Measurements from ENCODE around the gene CCNB2.
"Not testable (repeated sequence)": the region's sequence is repeated elsewhere in the genome, so short reads cannot be mapped to it uniquely, and the experiment has no call there.

Gene CCNB2

GRCh38 chr15:59127255-59127654 is 22.3 kb downstream of the CCNB2 start:
- TF ChIP-seq SPI1 (IDR thresholded peaks at IDR 0.05; ENCODE audit: low read depth, low read length), result peak; percentile 62
- not testable (repeated sequence) for FAIRE-seq; DNase-seq (ENCODE audit: insufficient read length, low spot score)

- no peak for TF ChIP-seq POU2F2 (IDR thresholded peaks at IDR 0.05; ENCODE audit: low read depth, low read length)
- no peak for TF ChIP-seq PAX5 (IDR thresholded peaks at IDR 0.05; ENCODE audit: insufficient read depth, low read length, severe bottlenecking)
- TF ChIP-seq SPI1 (IDR thresholded peaks at IDR 0.05; ENCODE audit: low read depth, low read length), result no peak
- TF ChIP-seq POLR2A (IDR thresholded peaks at IDR 0.05; ENCODE audit: low read depth, low read length), result no peak
- peak; percentile 3; the same call in 1 of the 2 replicates for TF ChIP-seq POLR2AphosphoS5 (IDR thresholded peaks at IDR 0.05; ENCODE audit: low read depth, low read length)
- TF ChIP-seq TAF1 (IDR thresholded peaks at IDR 0.05; ENCODE audit: low read depth, low read length), result no peak
- FAIRE-seq (no peak), DNase-seq (ENCODE audit: insufficient read length, low spot score) (no peak)
Observed at GRCh38 chr15:59131456-59131855, 26.5 kb downstream of the CCNB2 start.

GRCh38 chr15:59131969-59132562 is 27.1 kb downstream of the CCNB2 start:
- DNase-seq (ENCODE audit: insufficient read length, low spot score) (no peak), FAIRE-seq (no peak)
- no peak; the same call in none of the 2 replicates for TF ChIP-seq POLR2A (IDR thresholded peaks at IDR 0.05; ENCODE audit: low read depth, low read length)
- no peak for TF ChIP-seq TAF1 (IDR thresholded peaks at IDR 0.05; ENCODE audit: low read depth, low read length)
- no peak for TF ChIP-seq POU2F2 (IDR thresholded peaks at IDR 0.05; ENCODE audit: low read depth, low read length)
- no peak for TF ChIP-seq SPI1 (IDR thresholded peaks at IDR 0.05; ENCODE audit: low read depth, low read length)
- peak; percentile 35; the same call in 1 of the 2 replicates for TF ChIP-seq POLR2AphosphoS5 (IDR thresholded peaks at IDR 0.05; ENCODE audit: low read depth, low read length)
- no peak for TF ChIP-seq PAX5 (IDR thresholded peaks at IDR 0.05; ENCODE audit: insufficient read depth, low read length, severe bottlenecking)

- no peak for DNase-seq (ENCODE audit: insufficient read length, low spot score)
- TF ChIP-seq TAF1 (IDR thresholded peaks at IDR 0.05; ENCODE audit: low read depth, low read length), result no peak
- TF ChIP-seq SPI1 (IDR thresholded peaks at IDR 0.05; ENCODE audit: low read depth, low read length), result no peak
- TF ChIP-seq PAX5 (IDR thresholded peaks at IDR 0.05; ENCODE audit: insufficient read depth, low read length, severe bottlenecking), result no peak
- TF ChIP-seq POLR2A (IDR thresholded peaks at IDR 0.05; ENCODE audit: low read depth, low read length), result peak; percentile 64
- peak; percentile 27; the same call in 1 of the 2 replicates for TF ChIP-seq POU2F2 (IDR thresholded peaks at IDR 0.05; ENCODE audit: low read depth, low read length)
- peak; percentile 29; the same call in 1 of the 2 replicates for TF ChIP-seq POLR2AphosphoS5 (IDR thresholded peaks at IDR 0.05; ENCODE audit: low read depth, low read length)
- FAIRE-seq, result no peak
Observed at GRCh38 chr15:59133929-59134427, 29.0 kb downstream of the CCNB2 start.

- TF ChIP-seq SPI1 (IDR thresholded peaks at IDR 0.05; ENCODE audit: low read depth, low read length) (no peak), POLR2AphosphoS5 (IDR thresholded peaks at IDR 0.05; ENCODE audit: low read depth, low read length) (no peak), POLR2A (IDR thresholded peaks at IDR 0.05; ENCODE audit: low read depth, low read length) (no peak), TAF1 (IDR thresholded peaks at IDR 0.05; ENCODE audit: low read depth, low read length) (no peak), PAX5 (IDR thresholded peaks at IDR 0.05; ENCODE audit: insufficient read depth, low read length, severe bottlenecking) (no peak), POU2F2 (IDR thresholded peaks at IDR 0.05; ENCODE audit: low read depth, low read length) (no peak)
- FAIRE-seq (peak; percentile 13), DNase-seq (ENCODE audit: insufficient read length, low spot score) (no peak)
Observed at GRCh38 chr15:59137566-59137965, 32.6 kb downstream of the CCNB2 start.

GRCh38 chr15:59138243-59138642 is 33.3 kb downstream of the CCNB2 start:
- no peak for TF ChIP-seq POLR2A (IDR thresholded peaks at IDR 0.05; ENCODE audit: low read depth, low read length)
- TF ChIP-seq TAF1 (IDR thresholded peaks at IDR 0.05; ENCODE audit: low read depth, low read length), result no peak
- TF ChIP-seq POU2F2 (IDR thresholded peaks at IDR 0.05; ENCODE audit: low read depth, low read length), result no peak
- no peak for TF ChIP-seq SPI1 (IDR thresholded peaks at IDR 0.05; ENCODE audit: low read depth, low read length)
- TF ChIP-seq PAX5 (IDR thresholded peaks at IDR 0.05; ENCODE audit: insufficient read depth, low read length, severe bottlenecking), result no peak
- no peak for TF ChIP-seq POLR2AphosphoS5 (IDR thresholded peaks at IDR 0.05; ENCODE audit: low read depth, low read length)
- DNase-seq (ENCODE audit: insufficient read length, low spot score) (peak; percentile 70), FAIRE-seq (peak; percentile 91)

- FAIRE-seq, result no peak
- DNase-seq (ENCODE audit: insufficient read length, low spot score), result no peak
- TF ChIP-seq POLR2A (IDR thresholded peaks at IDR 0.05; ENCODE audit: low read depth, low read length), result no peak
- no peak for TF ChIP-seq POLR2AphosphoS5 (IDR thresholded peaks at IDR 0.05; ENCODE audit: low read depth, low read length)
- TF ChIP-seq PAX5 (IDR thresholded peaks at IDR 0.05; ENCODE audit: insufficient read depth, low read length, severe bottlenecking), result no peak
- no peak for TF ChIP-seq POU2F2 (IDR thresholded peaks at IDR 0.05; ENCODE audit: low read depth, low read length)
- no peak for TF ChIP-seq TAF1 (IDR thresholded peaks at IDR 0.05; ENCODE audit: low read depth, low read length)
- no peak for TF ChIP-seq SPI1 (IDR thresholded peaks at IDR 0.05; ENCODE audit: low read depth, low read length)
Observed at GRCh38 chr15:59140422-59141226, 35.7 kb downstream of the CCNB2 start.

GRCh38 chr15:59143281-59143680 is 38.3 kb downstream of the CCNB2 start:
- DNase-seq (ENCODE audit: insufficient read length, low spot score), result no peak
- no peak for FAIRE-seq
- TF ChIP-seq TAF1 (IDR thresholded peaks at IDR 0.05; ENCODE audit: low read depth, low read length), result no peak
- TF ChIP-seq POLR2A (IDR thresholded peaks at IDR 0.05; ENCODE audit: low read depth, low read length), result no peak
- TF ChIP-seq POU2F2 (IDR thresholded peaks at IDR 0.05; ENCODE audit: low read depth, low read length), result no peak
- no peak for TF ChIP-seq SPI1 (IDR thresholded peaks at IDR 0.05; ENCODE audit: low read depth, low read length)
- no peak for TF ChIP-seq PAX5 (IDR thresholded peaks at IDR 0.05; ENCODE audit: insufficient read depth, low read length, severe bottlenecking)
- TF ChIP-seq POLR2AphosphoS5 (IDR thresholded peaks at IDR 0.05; ENCODE audit: low read depth, low read length), result no peak

- not testable (repeated sequence) for FAIRE-seq; DNase-seq (ENCODE audit: insufficient read length, low spot score)
Observed at GRCh38 chr15:59144594-59144993, 39.6 kb downstream of the CCNB2 start.
